Tibial artery (tissue), 4 donors: ENCODE data around the gene ANKRD44.

Experiments
- DNase-seq, 2 donors: peaks; one replicate each; pipeline ENCODE4 v3.0.0-alpha.2; 2019
- H3K27ac ChIP-seq, 2 donors: fragments of 200-600 bp; sonication (generic) in 1 of 2; 1 replicate in 1 of 2; 2 replicates in 1 of 2; pipeline ENCODE4 v1.5.1; 2018 to 2019; ENCODE audit warnings: mild to moderate bottlenecking in 1 of 2
- H3K27me3 ChIP-seq, 2 donors: fragments of 200-600 bp; sonication (generic) in 1 of 2; one replicate each; pipeline versions ENCODE4 v1.5.1 to v1.6.0; 2016 to 2019
- H3K36me3 ChIP-seq, 3 donors: fragments of 200-600 bp; sonication (generic) in 2 of 3; one replicate each; pipeline ENCODE4 v1.5.1; 2016 to 2019; ENCODE audit warnings: mild to moderate bottlenecking in 2 of 3
- H3K4me1 ChIP-seq, 4 donors: fragments of 200-600 bp; sonication (generic) in 2 of 4; 1 replicate in 3 of 4; 2 replicates in 1 of 4; pipeline ENCODE4 v1.5.1; 2016 to 2019
- H3K4me3 ChIP-seq, 2 donors: fragments of 200-600 bp; sonication (generic) in 1 of 2; 1 replicate in 1 of 2; 2 replicates in 1 of 2; pipeline ENCODE4 v1.5.1; 2018 to 2019; ENCODE audit warnings: mild to moderate bottlenecking in 2 of 2
- H3K9me3 ChIP-seq, 3 donors: fragments of 200-600 bp; sonication (generic) in 1 of 3; one replicate each; pipeline ENCODE4 v1.5.1; 2016 to 2019
- intact Hi-C: fragments of 100-400 bp; cut with DNase I; formaldehyde crosslinking; loops from one replicate; pipeline ENCODE4 v1.15.0; 2023; ENCODE audit warnings: low total_unique reads
- TF ChIP-seq, protein P1 (sequence below), 2 experiments: fragments of 200-600 bp in 1 of 2; fragments of 450-650 bp in 1 of 2; IDR thresholded peaks; one replicate each; pipeline ENCODE4 v1.5.1; 2017 to 2019; ENCODE audit warnings: antibody characterized with exemption in 2 of 2, mild to moderate bottlenecking in 1 of 2, moderate library complexity in 1 of 2

ANKRD44 gene

DNA sequence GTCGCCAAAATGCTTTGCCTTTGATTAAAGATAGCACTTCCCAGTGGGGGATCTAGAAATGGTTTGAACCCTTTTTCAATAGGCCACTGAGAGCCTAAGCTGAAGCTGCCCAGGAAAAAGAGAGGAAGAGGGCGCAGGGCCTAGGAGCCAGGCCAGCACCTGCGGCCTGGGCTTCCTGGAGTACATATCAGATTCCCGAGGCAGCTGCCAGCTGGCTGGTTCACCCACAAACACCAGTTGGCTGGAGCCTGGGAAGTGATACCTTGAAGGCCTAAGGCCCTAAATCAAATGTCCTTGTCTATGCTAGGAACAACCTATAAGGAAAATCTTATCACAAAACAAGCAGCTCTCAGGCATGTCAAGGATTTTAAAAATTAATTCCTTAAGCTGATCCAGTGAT is 37.1 kb downstream of the ANKRD44 start:
- no peak for DNase-seq
- no peaks in the 10 kb centered on the region for H3K27me3 ChIP-seq
- H3K36me3 ChIP-seq: no peaks in the 10 kb centered on the region
- intact Hi-C loops: no loop called here
- H3K4me3 ChIP-seq: no peak overlapping the region
- peaks cover 0 to 22% (median 3%) of the 10 kb centered on the region in 4 donors for H3K4me1 ChIP-seq
- H3K9me3 ChIP-seq: no peaks in the 10 kb centered on the region
- TF ChIP-seq, protein P1, sequence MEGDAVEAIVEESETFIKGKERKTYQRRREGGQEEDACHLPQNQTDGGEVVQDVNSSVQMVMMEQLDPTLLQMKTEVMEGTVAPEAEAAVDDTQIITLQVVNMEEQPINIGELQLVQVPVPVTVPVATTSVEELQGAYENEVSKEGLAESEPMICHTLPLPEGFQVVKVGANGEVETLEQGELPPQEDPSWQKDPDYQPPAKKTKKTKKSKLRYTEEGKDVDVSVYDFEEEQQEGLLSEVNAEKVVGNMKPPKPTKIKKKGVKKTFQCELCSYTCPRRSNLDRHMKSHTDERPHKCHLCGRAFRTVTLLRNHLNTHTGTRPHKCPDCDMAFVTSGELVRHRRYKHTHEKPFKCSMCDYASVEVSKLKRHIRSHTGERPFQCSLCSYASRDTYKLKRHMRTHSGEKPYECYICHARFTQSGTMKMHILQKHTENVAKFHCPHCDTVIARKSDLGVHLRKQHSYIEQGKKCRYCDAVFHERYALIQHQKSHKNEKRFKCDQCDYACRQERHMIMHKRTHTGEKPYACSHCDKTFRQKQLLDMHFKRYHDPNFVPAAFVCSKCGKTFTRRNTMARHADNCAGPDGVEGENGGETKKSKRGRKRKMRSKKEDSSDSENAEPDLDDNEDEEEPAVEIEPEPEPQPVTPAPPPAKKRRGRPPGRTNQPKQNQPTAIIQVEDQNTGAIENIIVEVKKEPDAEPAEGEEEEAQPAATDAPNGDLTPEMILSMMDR (IDR thresholded peaks at IDR 0.05): no peak
- H3K27ac ChIP-seq: no peak overlapping the region

DNA sequence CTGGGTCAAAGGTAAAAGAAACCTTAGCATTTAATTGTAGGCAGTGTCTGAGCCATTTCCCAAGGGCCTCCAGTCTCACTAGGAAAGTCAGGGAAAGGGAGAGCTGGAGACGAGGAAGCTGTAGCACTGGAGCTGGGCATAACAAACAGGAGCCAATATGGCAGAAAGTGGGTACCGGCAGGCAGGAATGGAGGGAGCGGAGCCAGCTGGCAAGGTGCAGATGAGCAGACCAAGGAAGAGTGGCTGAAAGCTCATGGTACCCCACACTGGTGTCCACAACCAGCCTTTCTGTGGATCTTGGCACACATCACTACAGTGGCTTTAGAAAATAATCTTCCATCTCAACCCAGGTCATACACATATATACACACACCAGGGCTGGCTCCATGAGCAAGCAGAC is 40.0 kb downstream of the ANKRD44 start:
- no peak overlapping the region for H3K4me3 ChIP-seq
- H3K9me3 ChIP-seq: no peaks in the 10 kb centered on the region
- H3K27ac ChIP-seq: no peak overlapping the region
- no peak for DNase-seq
- H3K27me3 ChIP-seq: no peaks in the 10 kb centered on the region
- no peaks in the 10 kb centered on the region for H3K36me3 ChIP-seq
- peaks cover 0 to 22% (median 3%) of the 10 kb centered on the region in 4 donors for H3K4me1 ChIP-seq
- TF ChIP-seq, protein P1 (IDR thresholded peaks at IDR 0.05): no peak
- intact Hi-C loops: no loop called here

DNA sequence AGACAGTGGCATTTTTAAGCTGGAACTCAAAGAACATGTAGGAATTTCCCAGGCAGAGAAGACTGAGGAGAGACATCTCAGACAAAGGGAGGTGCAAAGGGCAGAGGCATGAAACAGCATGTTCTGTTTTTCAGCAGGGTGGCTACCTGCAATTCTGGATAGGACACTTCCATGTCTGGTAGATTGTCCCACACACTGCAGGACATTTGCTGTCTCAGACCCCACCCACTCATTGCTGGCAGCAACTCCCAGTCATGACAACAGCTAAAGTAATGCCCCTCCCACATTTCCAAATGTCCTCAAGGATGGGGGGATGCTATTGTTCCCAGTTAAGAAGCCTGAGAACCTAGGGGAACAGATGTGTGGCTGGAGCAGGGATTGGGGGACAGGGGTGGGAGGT is 40.8 kb downstream of the ANKRD44 start:
- Histone ChIP-seq H3K27me3 (no peaks in the 10 kb centered on the region), H3K27ac (no peak overlapping the region), H3K36me3 (no peaks in the 10 kb centered on the region), H3K4me1 (peaks cover 0 to 28% (median 3%) of the 10 kb centered on the region in 4 donors), H3K4me3 (no peak overlapping the region), H3K9me3 (no peaks in the 10 kb centered on the region)
- no peak for DNase-seq
- TF ChIP-seq, protein P1 (IDR thresholded peaks at IDR 0.05): no peak
- intact Hi-C loops: no loop called here

DNA sequence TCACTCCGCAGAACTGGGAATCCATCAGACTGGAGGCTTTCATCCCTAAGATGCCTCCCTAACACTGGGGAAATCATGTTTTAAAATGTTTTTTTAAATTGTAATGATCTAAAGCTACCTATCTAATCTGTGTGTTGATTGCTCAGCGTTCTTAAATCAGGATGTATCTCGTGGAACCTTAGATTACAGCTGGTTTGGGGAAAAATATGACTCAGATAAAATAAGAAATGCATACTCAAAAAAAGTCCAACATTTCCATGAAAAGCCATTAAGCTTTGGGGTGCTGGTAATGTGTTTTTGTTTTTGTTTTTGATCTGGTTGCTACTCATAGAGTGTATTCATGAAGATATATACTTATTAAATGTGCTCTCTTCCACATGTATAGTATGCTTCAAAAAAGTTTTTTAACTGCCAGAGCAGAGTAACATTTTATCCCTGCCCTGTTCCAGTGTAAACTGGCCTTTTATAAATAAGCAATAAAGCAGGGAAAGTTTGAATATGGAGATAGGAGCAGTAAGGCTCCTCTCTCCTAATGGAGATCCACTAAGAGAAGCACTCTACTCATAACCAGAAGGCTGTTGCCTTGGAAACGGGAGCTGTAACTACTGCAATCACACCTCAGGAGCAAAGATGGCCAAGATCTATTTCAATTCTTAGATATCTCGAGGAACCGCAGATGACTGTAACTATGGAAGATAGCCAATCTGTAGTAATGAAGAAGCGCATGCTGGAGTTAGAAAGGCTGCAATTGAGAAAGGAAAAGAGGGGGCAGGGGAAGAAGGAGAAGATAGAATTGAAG is 41.6 kb downstream of the ANKRD44 start:
- no peak overlapping the region for H3K4me3 ChIP-seq
- intact Hi-C loops: no loop called here
- no peaks in the 10 kb centered on the region for H3K9me3 ChIP-seq
- H3K4me1 ChIP-seq: peaks cover 0 to 37% (median 3%) of the 10 kb centered on the region in 4 donors
- DNase-seq: no peak
- no peaks in the 10 kb centered on the region for H3K36me3 ChIP-seq
- H3K27ac ChIP-seq: no peak overlapping the region
- no peaks in the 10 kb centered on the region for H3K27me3 ChIP-seq
- TF ChIP-seq, protein P1 (IDR thresholded peaks at IDR 0.05): no peak

DNA sequence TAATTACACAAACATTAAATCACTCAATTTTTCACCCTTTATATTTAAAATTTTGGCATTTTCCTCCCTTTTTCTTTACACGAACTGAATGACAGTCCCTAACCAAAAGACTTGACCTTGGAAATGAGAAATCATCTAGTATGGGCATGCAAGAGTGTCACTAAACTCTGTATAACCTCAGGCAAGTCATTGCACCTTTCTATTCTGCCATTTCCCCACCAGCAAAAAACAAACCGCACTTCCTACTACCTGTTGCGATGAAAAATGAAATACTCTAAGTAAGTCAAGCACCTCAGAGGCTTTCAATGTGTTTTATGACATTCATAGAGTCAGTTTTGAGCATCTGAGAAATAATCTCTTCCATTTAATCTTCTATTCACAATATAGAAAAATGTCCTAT is 44.1 kb downstream of the ANKRD44 start:
- no peak overlapping the region for H3K4me3 ChIP-seq
- H3K27ac ChIP-seq: no peak overlapping the region
- no peaks in the 10 kb centered on the region for H3K27me3 ChIP-seq
- peaks cover 0 to 45% (median 2%) of the 10 kb centered on the region in 4 donors for H3K4me1 ChIP-seq
- DNase-seq: no peak
- H3K9me3 ChIP-seq: no peaks in the 10 kb centered on the region
- TF ChIP-seq, protein P1 (IDR thresholded peaks at IDR 0.05): no peak
- no peaks in the 10 kb centered on the region for H3K36me3 ChIP-seq
- intact Hi-C loops: no loop called here
